HCT116 (cell line): ENCODE measurements around the gene ZSCAN23.

ENCODE experiments used
- EGR1 ChIP-seq: IDR thresholded peaks from 2 replicates; pipeline ENCODE4 v1.6.1; 2012; ENCODE audit warnings: low read depth
- ELF1 ChIP-seq: IDR thresholded peaks from 2 replicates; pipeline ENCODE4 v1.6.1; 2012; ENCODE audit warnings: low read depth, borderline replicate concordance
- EZH2 ChIP-seq: fragments of 200-600 bp; sonication (generic); IDR thresholded peaks from 2 replicates; pipeline ENCODE4 v1.6.1; 2017; ENCODE audit warnings: antibody characterized with exemption, mixed run types
- JUND ChIP-seq: IDR thresholded peaks from 2 replicates; pipeline ENCODE4 v1.6.1; 2012
- MAX ChIP-seq: IDR thresholded peaks from 2 replicates; pipeline ENCODE4 v1.6.1; 2012
- POLR2A ChIP-seq: IDR thresholded peaks from 2 replicates; pipeline ENCODE4 v1.7.0; 2011; ENCODE audit warnings: borderline replicate concordance; ENCODE audit not compliant: insufficient read depth, insufficient read length; ENCODE audit errors: extremely low read depth
- POLR2AphosphoS5 ChIP-seq: IDR thresholded peaks from 2 replicates; pipeline ENCODE4 v1.6.1; 2011; ENCODE audit warnings: mild to moderate bottlenecking, low read depth, low read length, moderate library complexity
- REST ChIP-seq: IDR thresholded peaks from 2 replicates; pipeline ENCODE4 v1.6.1; 2012; ENCODE audit warnings: low read depth
- ZNF274 ChIP-seq: fragments of 200-500 bp; sonication (Bioruptor generic); IDR thresholded peaks from 2 replicates; pipeline ENCODE4 v1.6.1; 2014; ENCODE audit warnings: mild to moderate bottlenecking, low read depth, low read length, inconsistent platforms
- TF ChIP-seq, protein P1 (sequence below), 3 experiments: fragments of 200-600 bp in 1 of 3; sonication (generic) in 1 of 3; IDR thresholded peaks in 2 of 3; conservative IDR thresholded peaks in 1 of 3; 2 replicates each; pipeline ENCODE4 v1.5.1; 2012 to 2017; ENCODE audit warnings: low read depth in 2 of 3, low read length in 2 of 3, antibody characterized with exemption in 1 of 3, borderline replicate concordance in 1 of 3, control low read depth in 1 of 3, mild to moderate bottlenecking in 1 of 3, mixed read lengths in 1 of 3, mixed run types in 1 of 3, moderate library complexity in 1 of 3; ENCODE audit not compliant: insufficient read depth in 1 of 3

DNA sequence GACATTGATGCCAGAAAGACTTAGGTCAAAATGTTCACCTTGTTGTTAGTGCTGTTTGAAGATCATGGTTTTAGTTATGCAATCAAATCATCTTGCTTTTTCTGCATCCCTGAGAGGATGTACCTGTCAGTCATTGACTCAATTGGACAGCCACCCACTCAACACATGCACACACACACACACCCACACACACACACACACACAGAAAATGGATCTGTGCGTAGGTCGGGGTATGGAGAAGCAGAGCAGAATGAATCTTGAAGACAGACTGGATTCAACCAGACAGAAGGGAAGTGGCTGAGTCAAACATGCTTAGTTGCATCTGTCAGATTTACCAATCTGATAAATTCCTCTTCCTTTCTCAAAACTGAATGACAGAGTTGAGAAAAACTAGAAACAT lies 19.1 kb upstream of the ZSCAN23 start:
- TF ChIP-seq POLR2AphosphoS5 (no peak), ZNF274 (no peak), EGR1 (no peak), POLR2A (no peak), ELF1 (no peak), JUND (no peak), MAX (no peak), EZH2 (no peak), REST (no peak)
- TF ChIP-seq, protein P1, sequence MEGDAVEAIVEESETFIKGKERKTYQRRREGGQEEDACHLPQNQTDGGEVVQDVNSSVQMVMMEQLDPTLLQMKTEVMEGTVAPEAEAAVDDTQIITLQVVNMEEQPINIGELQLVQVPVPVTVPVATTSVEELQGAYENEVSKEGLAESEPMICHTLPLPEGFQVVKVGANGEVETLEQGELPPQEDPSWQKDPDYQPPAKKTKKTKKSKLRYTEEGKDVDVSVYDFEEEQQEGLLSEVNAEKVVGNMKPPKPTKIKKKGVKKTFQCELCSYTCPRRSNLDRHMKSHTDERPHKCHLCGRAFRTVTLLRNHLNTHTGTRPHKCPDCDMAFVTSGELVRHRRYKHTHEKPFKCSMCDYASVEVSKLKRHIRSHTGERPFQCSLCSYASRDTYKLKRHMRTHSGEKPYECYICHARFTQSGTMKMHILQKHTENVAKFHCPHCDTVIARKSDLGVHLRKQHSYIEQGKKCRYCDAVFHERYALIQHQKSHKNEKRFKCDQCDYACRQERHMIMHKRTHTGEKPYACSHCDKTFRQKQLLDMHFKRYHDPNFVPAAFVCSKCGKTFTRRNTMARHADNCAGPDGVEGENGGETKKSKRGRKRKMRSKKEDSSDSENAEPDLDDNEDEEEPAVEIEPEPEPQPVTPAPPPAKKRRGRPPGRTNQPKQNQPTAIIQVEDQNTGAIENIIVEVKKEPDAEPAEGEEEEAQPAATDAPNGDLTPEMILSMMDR (IDR thresholded peaks at IDR 0.05 in 2 of 3, conservative IDR thresholded peaks at IDR 0.05 in 1 of 3; ENCODE audit: borderline replicate concordance in 1 of 3, insufficient read depth in 1 of 3, low read depth in 2 of 3, low read length in 2 of 3): no peak
